PFSK-1 (cell line): ENCODE data around the gene TMEM178A.

Source experiments
- REST ChIP-seq, 2 experiments: IDR thresholded peaks; 2 replicates each; pipeline versions ENCODE4 v1.6.1 to v1.8.0; 2011 to 2012; ENCODE audit warnings: low read depth in 2 of 2, low read length in 2 of 2, control low read depth in 1 of 2, inconsistent platforms in 1 of 2, mild to moderate bottlenecking in 1 of 2, moderate library complexity in 1 of 2; ENCODE audit not compliant: insufficient read depth in 1 of 2
- TAF1 ChIP-seq: IDR thresholded peaks from 2 replicates; pipeline ENCODE4 v1.6.1; 2012; ENCODE audit warnings: low read length, control low read depth, borderline replicate concordance; ENCODE audit not compliant: insufficient read depth

DNA sequence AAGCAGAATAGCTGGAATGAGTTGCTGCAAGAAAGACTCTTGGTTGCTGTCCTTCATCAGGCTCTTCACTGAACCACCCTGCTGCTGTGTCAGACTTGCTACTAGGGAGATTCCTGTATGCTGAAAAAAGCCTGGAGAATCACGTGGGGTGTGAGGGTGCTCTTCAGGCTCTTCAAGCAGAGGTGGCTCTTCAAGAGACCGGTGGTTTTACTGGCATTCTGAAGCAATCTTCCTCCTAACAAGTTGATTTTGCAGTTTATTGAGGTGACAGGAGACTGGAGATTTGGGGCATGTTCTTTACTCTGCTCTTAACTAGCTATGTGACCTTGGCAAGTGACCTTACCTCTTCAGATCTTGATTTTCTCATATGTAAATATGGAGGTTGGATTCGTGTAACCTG is 14.1 kb downstream of the TMEM178A start:
- TF ChIP-seq REST (IDR thresholded peaks at IDR 0.05; ENCODE audit: insufficient read depth in 1 of 2, low read depth in 2 of 2, low read length in 2 of 2) (no peak), TAF1 (no peak)
